Neural cell (in vitro differentiated cells): Measurements from ENCODE around the gene PMIS2. TPM values are rescaled to one million over a fixed set of nuclear protein-coding genes. Genes with fewer than 3 reads are reported as not detected.

Source experiments
- H2AFZ ChIP-seq: fragments of 200-600, 300-800 bp; sonication (generic), shearing (Covaris generic); 2 replicates; pipeline ENCODE4 v1.6.0; 2014; ENCODE audit warnings: low read depth, mild to moderate bottlenecking, antibody characterized with exemption, low read length, moderate library complexity
- H3F3A ChIP-seq: fragments of 200-600 bp; shearing (Covaris generic); 2 replicates; pipeline ENCODE4 v1.6.1; 2016; ENCODE audit warnings: mild to moderate bottlenecking, moderate library complexity, mixed read lengths, antibody characterized with exemption, low read length; ENCODE audit not compliant: insufficient read depth, poor library complexity, severe bottlenecking
- H3K27ac ChIP-seq: fragments of 200-600, 300-800 bp; sonication (generic), shearing (Covaris generic); 2 replicates; pipeline ENCODE4 v1.5.1; 2014; ENCODE audit warnings: mild to moderate bottlenecking, low read length, moderate library complexity
- H3K27me3 ChIP-seq: fragments of 300-800, 200-600 bp; sonication (generic), shearing (Covaris generic); 2 replicates; pipeline ENCODE4 v1.6.0; 2014; ENCODE audit warnings: mild to moderate bottlenecking, low read depth, low read length, moderate library complexity; ENCODE audit not compliant: insufficient read depth
- H3K36me3 ChIP-seq: fragments of 300-800, 200-600 bp; sonication (generic), shearing (Covaris generic); 2 replicates; pipeline ENCODE4 v1.5.1; 2014; ENCODE audit warnings: mild to moderate bottlenecking, antibody characterized with exemption, low read length, moderate library complexity; ENCODE audit not compliant: insufficient read depth
- H3K4me2 ChIP-seq: fragments of 300-800, 200-600 bp; sonication (generic), shearing (Covaris generic); 2 replicates; pipeline ENCODE4 v1.6.0; 2014; ENCODE audit warnings: mild to moderate bottlenecking, low read length
- H3K4me3 ChIP-seq: fragments of 300-800, 200-600 bp; sonication (generic), shearing (Covaris generic); 2 replicates; pipeline ENCODE4 v1.5.1; 2014; ENCODE audit warnings: mild to moderate bottlenecking, low read length, moderate library complexity
- H3K79me2 ChIP-seq: fragments of 200-600 bp; shearing (Covaris generic); replicated peaks from 2 replicates; pipeline ENCODE4 v1.6.0; 2014; ENCODE audit warnings: mild to moderate bottlenecking, low read length, moderate library complexity; ENCODE audit not compliant: insufficient read depth
- H3K9ac ChIP-seq: fragments of 300-800, 200-600 bp; sonication (generic), shearing (Covaris generic); 2 replicates; pipeline ENCODE4 v1.6.1; 2016; ENCODE audit warnings: mild to moderate bottlenecking, low read length, mixed read lengths
- H3K9me2 ChIP-seq: fragments of 200-600 bp; shearing (Covaris generic); 2 replicates; pipeline ENCODE4 v1.6.1; 2016; ENCODE audit warnings: mild to moderate bottlenecking, low read length, mixed read lengths; ENCODE audit not compliant: insufficient read depth
- H3K9me3 ChIP-seq: fragments of 200-600, 300-800 bp; sonication (generic), shearing (Covaris generic); 2 replicates; pipeline ENCODE4 v1.6.1; 2016; ENCODE audit warnings: mild to moderate bottlenecking, mixed run types, low read length, moderate library complexity, mixed read lengths
- H4K20me1 ChIP-seq: fragments of 200-600 bp; shearing (Covaris generic); 2 replicates; pipeline ENCODE4 v1.6.1; 2016; ENCODE audit warnings: mild to moderate bottlenecking, mixed run types; ENCODE audit not compliant: insufficient read depth
- EP300 ChIP-seq: fragments of 450-650 bp; conservative IDR thresholded peaks from 2 replicates; pipeline ENCODE4 v1.6.1; 2014; ENCODE audit warnings: antibody characterized with exemption, mild to moderate bottlenecking, moderate library complexity; ENCODE audit not compliant: poor library complexity, severe bottlenecking
- EZH2 ChIP-seq: fragments of 200-600, 300-800 bp; shearing (Covaris generic), sonication (generic); IDR thresholded peaks from 2 replicates; pipeline ENCODE4 v1.6.1; 2014; ENCODE audit warnings: antibody characterized with exemption, low read length, borderline replicate concordance, mild to moderate bottlenecking; ENCODE audit not compliant: insufficient read depth, poor library complexity, severe bottlenecking
- MXI1 ChIP-seq: fragments of 450-650 bp; conservative IDR thresholded peaks from 2 replicates; pipeline ENCODE4 v1.6.1; 2014; ENCODE audit warnings: antibody characterized with exemption, mild to moderate bottlenecking; ENCODE audit not compliant: poor library complexity, severe bottlenecking
- POLR2AphosphoS5 ChIP-seq: IDR thresholded peaks from 2 replicates; pipeline ENCODE4 v1.6.1; 2012
- RAD21 ChIP-seq: fragments of 450-650 bp; conservative IDR thresholded peaks from 2 replicates; pipeline ENCODE4 v1.6.1; 2014; ENCODE audit warnings: antibody characterized with exemption, mild to moderate bottlenecking, moderate library complexity
- SMC3 ChIP-seq: fragments of 450-650 bp; conservative IDR thresholded peaks from 2 replicates; pipeline ENCODE4 v1.6.1; 2014; ENCODE audit warnings: antibody characterized with exemption, mild to moderate bottlenecking, moderate library complexity; ENCODE audit not compliant: poor library complexity
- TAF1 ChIP-seq: IDR thresholded peaks from 2 replicates; pipeline ENCODE4 v1.6.1; 2012; ENCODE audit warnings: low read depth
- polyA plus RNA-seq: library from polyadenylated mRNA; depleted of rRNA; stranded (reverse); fragments of >200 nt; gene quantifications from 2 replicates; pipeline ENCODE4 v1.2.3, GENCODE V29; 2014
- TF ChIP-seq, protein P1 (sequence below): IDR thresholded peaks from 2 replicates; pipeline ENCODE4 v1.6.1; 2012; ENCODE audit warnings: borderline replicate concordance
- TF ChIP-seq, protein P2 (sequence below): fragments of 450-650 bp; IDR thresholded peaks from 2 replicates; pipeline ENCODE4 v1.5.1; 2014; ENCODE audit warnings: antibody characterized with exemption, mild to moderate bottlenecking, moderate library complexity; ENCODE audit not compliant: poor library complexity, severe bottlenecking

Gene PMIS2
- polyA plus RNA-seq, 1 donor from 2014 or later = not detected

DNA sequence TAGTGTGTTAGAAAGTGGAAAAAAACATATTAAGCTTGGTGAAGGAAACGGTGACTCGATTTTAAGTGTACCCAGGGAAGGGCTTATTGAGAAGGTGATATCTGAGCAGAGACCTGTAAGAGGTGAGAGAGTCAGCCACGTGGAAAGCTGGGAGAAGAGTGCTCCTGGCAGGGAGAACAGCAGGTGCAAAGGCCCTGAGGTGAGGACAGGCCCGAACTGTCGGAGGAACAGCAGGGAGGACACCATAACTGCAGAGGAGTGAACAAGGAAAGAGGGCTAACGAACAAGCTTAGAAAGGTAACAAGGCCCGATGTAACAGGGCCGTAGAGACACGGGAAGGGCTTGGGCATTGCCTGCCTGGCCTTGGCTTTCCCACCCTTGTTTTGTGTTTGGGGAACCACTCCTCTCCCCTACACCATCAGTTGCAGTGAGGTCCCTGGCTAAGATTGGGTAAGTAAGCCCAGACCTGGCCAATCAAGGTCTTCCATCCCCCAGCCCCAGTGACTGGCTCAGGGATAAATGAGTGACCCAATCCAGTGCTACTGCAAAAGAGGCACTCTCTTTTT is 29.9 kb upstream of the PMIS2 start:
- Histone ChIP-seq H3K27me3 (peaks cover 28% of the 10 kb centered on the region), H3K4me3 (no peak overlapping the region), H3K4me2 (no peak overlapping the region), H3K9me2 (no peaks in the 10 kb centered on the region), H3K9me3 (no peaks in the 10 kb centered on the region), H3K36me3 (no peaks in the 10 kb centered on the region), H3F3A (no peaks in the 10 kb centered on the region), H3K27ac (no peak overlapping the region), H3K9ac (no peak overlapping the region), H3K79me2 (no peaks in the 10 kb centered on the region), H4K20me1 (no peaks in the 10 kb centered on the region), H2AFZ (no peak overlapping the region)
- no peak for TF ChIP-seq TAF1
- no peak for TF ChIP-seq EZH2
- TF ChIP-seq MXI1 = no peak

DNA sequence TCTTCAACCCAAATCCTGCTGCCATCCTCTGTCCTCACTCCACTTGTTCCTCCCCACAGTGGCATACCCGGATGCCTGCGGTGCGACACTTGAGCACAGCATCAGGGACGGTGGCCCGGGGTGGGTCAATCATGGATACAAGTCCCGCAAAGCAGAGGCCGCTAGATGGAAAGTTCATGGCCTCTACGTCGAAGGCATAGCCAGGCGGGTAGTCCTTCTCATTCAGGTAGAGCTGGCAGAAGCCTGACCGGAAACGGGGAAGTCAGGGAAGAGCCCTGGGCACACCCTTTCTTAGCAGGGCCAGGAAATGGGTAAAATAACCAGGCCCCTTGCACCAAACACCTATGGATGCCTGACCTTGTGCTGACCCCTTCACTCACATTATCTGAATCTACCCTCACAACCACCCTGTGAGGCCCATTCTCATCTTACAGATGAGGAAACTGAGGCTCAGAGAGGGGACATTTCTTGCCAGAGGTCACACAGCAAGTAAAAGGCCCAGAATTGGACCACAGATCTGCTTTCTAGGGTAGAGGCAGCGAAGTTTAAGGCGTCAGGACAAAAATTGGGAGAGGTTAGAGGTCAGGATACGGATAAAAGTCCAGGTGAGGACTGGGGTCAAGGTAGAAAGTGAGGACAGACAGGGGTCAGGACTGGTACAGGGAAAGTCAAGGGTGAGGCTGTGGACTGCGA is 29.0 kb upstream of the PMIS2 start:
- Histone ChIP-seq H3K79me2 (no peaks in the 10 kb centered on the region), H2AFZ (no peak overlapping the region), H3K9ac (no peak overlapping the region), H3F3A (no peaks in the 10 kb centered on the region), H3K27ac (no peak overlapping the region), H3K36me3 (no peaks in the 10 kb centered on the region), H3K4me3 (peak overlapping the region; percentile 65), H3K9me3 (no peaks in the 10 kb centered on the region), H3K27me3 (peaks cover 30% of the 10 kb centered on the region), H3K9me2 (no peaks in the 10 kb centered on the region), H4K20me1 (no peaks in the 10 kb centered on the region), H3K4me2 (no peak overlapping the region)
- no peak for TF ChIP-seq TAF1
- TF ChIP-seq, protein P1, sequence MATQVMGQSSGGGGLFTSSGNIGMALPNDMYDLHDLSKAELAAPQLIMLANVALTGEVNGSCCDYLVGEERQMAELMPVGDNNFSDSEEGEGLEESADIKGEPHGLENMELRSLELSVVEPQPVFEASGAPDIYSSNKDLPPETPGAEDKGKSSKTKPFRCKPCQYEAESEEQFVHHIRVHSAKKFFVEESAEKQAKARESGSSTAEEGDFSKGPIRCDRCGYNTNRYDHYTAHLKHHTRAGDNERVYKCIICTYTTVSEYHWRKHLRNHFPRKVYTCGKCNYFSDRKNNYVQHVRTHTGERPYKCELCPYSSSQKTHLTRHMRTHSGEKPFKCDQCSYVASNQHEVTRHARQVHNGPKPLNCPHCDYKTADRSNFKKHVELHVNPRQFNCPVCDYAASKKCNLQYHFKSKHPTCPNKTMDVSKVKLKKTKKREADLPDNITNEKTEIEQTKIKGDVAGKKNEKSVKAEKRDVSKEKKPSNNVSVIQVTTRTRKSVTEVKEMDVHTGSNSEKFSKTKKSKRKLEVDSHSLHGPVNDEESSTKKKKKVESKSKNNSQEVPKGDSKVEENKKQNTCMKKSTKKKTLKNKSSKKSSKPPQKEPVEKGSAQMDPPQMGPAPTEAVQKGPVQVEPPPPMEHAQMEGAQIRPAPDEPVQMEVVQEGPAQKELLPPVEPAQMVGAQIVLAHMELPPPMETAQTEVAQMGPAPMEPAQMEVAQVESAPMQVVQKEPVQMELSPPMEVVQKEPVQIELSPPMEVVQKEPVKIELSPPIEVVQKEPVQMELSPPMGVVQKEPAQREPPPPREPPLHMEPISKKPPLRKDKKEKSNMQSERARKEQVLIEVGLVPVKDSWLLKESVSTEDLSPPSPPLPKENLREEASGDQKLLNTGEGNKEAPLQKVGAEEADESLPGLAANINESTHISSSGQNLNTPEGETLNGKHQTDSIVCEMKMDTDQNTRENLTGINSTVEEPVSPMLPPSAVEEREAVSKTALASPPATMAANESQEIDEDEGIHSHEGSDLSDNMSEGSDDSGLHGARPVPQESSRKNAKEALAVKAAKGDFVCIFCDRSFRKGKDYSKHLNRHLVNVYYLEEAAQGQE = no peak

DNA sequence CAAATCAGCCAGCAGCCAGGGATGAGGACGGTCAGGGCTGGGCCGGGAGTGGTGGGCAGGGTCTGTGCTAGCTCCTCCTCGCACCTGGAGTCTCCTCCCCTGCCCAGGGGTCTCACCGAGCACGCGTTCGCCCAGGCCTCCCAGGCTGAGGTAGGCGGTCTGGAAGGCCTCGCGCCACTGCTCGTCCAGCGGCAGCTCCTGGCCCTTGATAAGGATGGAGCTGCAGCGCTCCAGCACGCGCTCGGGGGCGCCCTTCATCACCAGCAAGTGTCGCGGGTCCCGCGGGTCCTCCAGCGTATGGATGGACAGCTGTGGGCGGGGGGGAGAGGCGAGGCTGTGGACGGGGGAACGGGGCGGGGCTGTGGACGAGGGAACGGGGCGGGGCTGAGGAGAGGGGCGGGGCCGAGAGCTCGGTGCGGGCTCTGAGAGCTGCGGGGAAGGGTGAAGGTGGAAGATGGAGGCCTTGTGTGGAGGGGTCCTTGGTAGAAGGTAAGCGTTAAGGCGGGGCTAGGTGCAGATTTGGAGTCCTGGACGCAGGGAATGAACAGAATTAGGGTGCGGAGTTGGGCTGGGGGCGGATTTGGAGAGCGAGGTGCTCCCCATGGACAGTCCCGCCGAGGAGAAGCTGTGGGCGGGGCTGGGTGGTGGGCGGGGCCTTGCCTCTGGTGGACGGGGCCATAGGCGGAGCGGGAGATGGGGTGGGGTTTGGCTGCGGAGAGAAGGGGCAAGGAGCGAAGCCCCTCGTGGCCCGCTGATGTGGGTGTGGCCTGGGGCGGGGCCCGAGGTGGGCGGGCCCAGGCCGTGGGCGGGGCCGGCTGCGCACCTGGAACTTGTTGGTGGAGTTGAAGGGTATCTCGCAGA is 28.2 kb upstream of the PMIS2 start:
- no peak overlapping the region for H3K9ac ChIP-seq
- H3K4me2 ChIP-seq = no peak overlapping the region

More for the DNA sequence above, 28.2 kb upstream of the PMIS2 start:
- peaks cover 30% of the 10 kb centered on the region for H3K27me3 ChIP-seq
- H2AFZ ChIP-seq = no peak overlapping the region
- no peaks in the 10 kb centered on the region for H3K36me3 ChIP-seq
- no peaks in the 10 kb centered on the region for H3F3A ChIP-seq
- no peaks in the 10 kb centered on the region for H3K9me2 ChIP-seq
- H3K27ac ChIP-seq = no peak overlapping the region
- H3K4me3 ChIP-seq = peak overlapping the region; percentile 65
- no peaks in the 10 kb centered on the region for H4K20me1 ChIP-seq
- TF ChIP-seq EP300 = no peak
- TF ChIP-seq RAD21 = no peak
- TF ChIP-seq, protein P1 = no peak
- no peak for TF ChIP-seq TAF1
- TF ChIP-seq EZH2 = no peak
- TF ChIP-seq SMC3 = no peak
- TF ChIP-seq, protein P2, sequence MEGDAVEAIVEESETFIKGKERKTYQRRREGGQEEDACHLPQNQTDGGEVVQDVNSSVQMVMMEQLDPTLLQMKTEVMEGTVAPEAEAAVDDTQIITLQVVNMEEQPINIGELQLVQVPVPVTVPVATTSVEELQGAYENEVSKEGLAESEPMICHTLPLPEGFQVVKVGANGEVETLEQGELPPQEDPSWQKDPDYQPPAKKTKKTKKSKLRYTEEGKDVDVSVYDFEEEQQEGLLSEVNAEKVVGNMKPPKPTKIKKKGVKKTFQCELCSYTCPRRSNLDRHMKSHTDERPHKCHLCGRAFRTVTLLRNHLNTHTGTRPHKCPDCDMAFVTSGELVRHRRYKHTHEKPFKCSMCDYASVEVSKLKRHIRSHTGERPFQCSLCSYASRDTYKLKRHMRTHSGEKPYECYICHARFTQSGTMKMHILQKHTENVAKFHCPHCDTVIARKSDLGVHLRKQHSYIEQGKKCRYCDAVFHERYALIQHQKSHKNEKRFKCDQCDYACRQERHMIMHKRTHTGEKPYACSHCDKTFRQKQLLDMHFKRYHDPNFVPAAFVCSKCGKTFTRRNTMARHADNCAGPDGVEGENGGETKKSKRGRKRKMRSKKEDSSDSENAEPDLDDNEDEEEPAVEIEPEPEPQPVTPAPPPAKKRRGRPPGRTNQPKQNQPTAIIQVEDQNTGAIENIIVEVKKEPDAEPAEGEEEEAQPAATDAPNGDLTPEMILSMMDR = peak; percentile 29
- no peak for TF ChIP-seq POLR2AphosphoS5
- no peaks in the 10 kb centered on the region for H3K9me3 ChIP-seq
- H3K79me2 ChIP-seq = no peaks in the 10 kb centered on the region
